Coronary artery (tissue), 2 donors: Measurements from ENCODE around the gene SMARCD3.

Experiments used
- DNase-seq: peaks from one replicate; pipeline ENCODE4 v3.0.0-alpha.2; 2017; ENCODE audit warnings: low spot score
- H3K27ac ChIP-seq, 2 donors: fragments of 200-600 bp; sonication (generic); one replicate each; pipeline ENCODE4 v1.5.1; 2016 to 2019
- H3K4me3 ChIP-seq: fragments of 200-600 bp; sonication (generic); 2 replicates; pipeline ENCODE4 v1.5.1; 2016; ENCODE audit warnings: mild to moderate bottlenecking, moderate library complexity
- CTCF ChIP-seq: fragments of 200-600 bp; sonication (generic); IDR thresholded peaks from one replicate; pipeline ENCODE4 v1.5.1; 2019; ENCODE audit warnings: antibody characterized with exemption

Gene SMARCD3

GRCh38 chr7:151201344-151201743, 47.1 kb downstream of the SMARCD3 start:
- TF ChIP-seq CTCF, result no peak

GRCh38 chr7:151198945-151199848, 49.3 kb downstream of the SMARCD3 start:
- no peak for TF ChIP-seq CTCF
- peak overlapping the region; percentile 40 for H3K4me3 ChIP-seq
- DNase-seq, result no peak
- no peak overlapping the region for H3K27ac ChIP-seq

More at GRCh38 chr7:151201344-151201743, 47.1 kb downstream of the SMARCD3 start:
- DNase-seq, result no peak
- no peak overlapping the region for H3K4me3 ChIP-seq
- no peak overlapping the region for H3K27ac ChIP-seq

- H3K27ac ChIP-seq, result no peak overlapping the region
- no peak for DNase-seq
- H3K4me3 ChIP-seq, result no peak overlapping the region
- TF ChIP-seq CTCF, result no peak
Measured at GRCh38 chr7:151197932-151198331, 50.6 kb downstream of the SMARCD3 start.

GRCh38 chr7:151195616-151196450, 52.7 kb downstream of the SMARCD3 start:
- no peak for DNase-seq
- Histone ChIP-seq H3K27ac (no peak overlapping the region), H3K4me3 (no peak overlapping the region)
- TF ChIP-seq CTCF, result no peak

- Histone ChIP-seq H3K4me3 (no peak overlapping the region), H3K27ac (no peak overlapping the region)
- TF ChIP-seq CTCF, result no peak
- no peak for DNase-seq
Measured at GRCh38 chr7:151194188-151194587, 54.3 kb downstream of the SMARCD3 start.

- TF ChIP-seq CTCF, result no peak
- H3K27ac ChIP-seq, result no peak overlapping the region
- H3K4me3 ChIP-seq, result no peak overlapping the region
- no peak for DNase-seq
Measured at GRCh38 chr7:151193203-151193978, 55.1 kb downstream of the SMARCD3 start.
